H1 (cell line): ENCODE results near the gene TMEM183A.

Experiments used
- CBX8 ChIP-seq: fragments of 300-800, 300-1000 bp; sonication (generic); IDR thresholded peaks from 2 replicates; pipeline ENCODE4 v1.7.1; 2016; ENCODE audit warnings: low read depth, low read length, borderline replicate concordance
- CHD1 ChIP-seq: IDR thresholded peaks from 2 replicates; pipeline ENCODE4 v1.6.1; 2012; ENCODE audit warnings: low read depth, low read length, improper control_type of control experiment
- CTCF ChIP-seq, 3 experiments: IDR thresholded peaks; 1 replicate in 2 of 3; 2 replicates in 1 of 3; pipeline versions ENCODE4 v1.5.1 to v1.6.1; 2011; ENCODE audit warnings: low read length in 3 of 3, mild to moderate bottlenecking in 3 of 3, inconsistent platforms in 2 of 3, low read depth in 1 of 3, moderate library complexity in 1 of 3; ENCODE audit not compliant: insufficient read depth in 1 of 3; ENCODE audit errors: control extremely low read depth in 1 of 3
- EGR1 ChIP-seq: IDR thresholded peaks from 2 replicates; pipeline ENCODE4 v1.6.1; 2011; ENCODE audit warnings: low read depth, low read length, borderline replicate concordance
- EP300 ChIP-seq, 2 experiments: IDR thresholded peaks; 1 replicate in 1 of 2; 2 replicates in 1 of 2; pipeline ENCODE4 v1.6.1; 2011 to 2012; ENCODE audit warnings: low read depth in 2 of 2, low read length in 2 of 2, mild to moderate bottlenecking in 2 of 2, borderline replicate concordance in 1 of 2, inconsistent platforms in 1 of 2, moderate library complexity in 1 of 2
- JUN ChIP-seq: IDR thresholded peaks from 2 replicates; pipeline ENCODE4 v1.6.1; 2011; ENCODE audit warnings: low read depth, mild to moderate bottlenecking, improper control_type of control experiment, low read length
- KDM1A ChIP-seq: fragments of 200-600, 300-600 bp; sonication (generic); IDR thresholded peaks from 2 replicates; pipeline ENCODE4 v1.7.1; 2016; ENCODE audit warnings: mild to moderate bottlenecking, low read length, borderline replicate concordance
- USF2 ChIP-seq: IDR thresholded peaks from 2 replicates; pipeline ENCODE4 v1.6.1; 2011; ENCODE audit warnings: low read length, improper control_type of control experiment

DNA sequence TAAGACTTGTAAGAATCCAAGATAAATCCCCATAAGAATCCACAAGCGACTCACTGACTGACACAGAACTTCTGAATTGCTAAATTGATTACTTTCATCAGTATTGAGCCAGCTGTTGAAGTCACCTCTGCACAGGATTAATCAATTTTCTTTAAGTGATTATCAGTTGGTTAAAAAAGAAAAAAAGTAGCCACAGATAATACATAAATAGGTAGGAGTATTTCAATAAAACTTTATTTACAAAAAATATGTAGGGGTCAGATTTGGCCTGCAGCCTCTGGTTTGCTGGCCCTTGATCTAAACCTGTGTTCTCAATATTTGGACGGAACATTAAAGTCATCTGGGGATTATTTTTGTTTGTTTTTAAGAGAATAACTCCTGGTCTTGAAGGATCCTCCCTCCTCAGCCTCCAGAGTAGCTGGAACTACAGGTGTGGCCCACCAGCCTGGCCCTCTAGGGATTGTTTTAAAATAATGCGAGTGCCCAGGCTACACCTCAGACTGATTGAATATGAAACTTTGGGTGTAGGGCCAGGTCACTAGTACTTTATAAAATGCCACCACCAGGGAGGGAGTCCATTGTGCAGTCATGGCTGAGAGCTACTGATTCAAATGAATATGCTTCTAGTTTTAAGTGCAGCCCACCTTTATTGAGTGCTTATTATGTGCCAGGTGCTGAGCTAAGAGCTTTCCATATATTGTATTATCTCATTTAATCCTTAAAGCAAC is 6.8 kb upstream of the TMEM183A start:
- TF ChIP-seq EP300 (IDR thresholded peaks at IDR 0.05; ENCODE audit: borderline replicate concordance in 1 of 2, low read depth in 2 of 2, low read length in 2 of 2) (no peak), CHD1 (no peak), KDM1A (no peak), CTCF (IDR thresholded peaks at IDR 0.05; ENCODE audit: control extremely low read depth in 1 of 3, insufficient read depth in 1 of 3, low read depth in 1 of 3, low read length in 3 of 3) (no peak), USF2 (no peak), CBX8 (no peak), EGR1 (no peak), JUN (no peak)
